Brain microvascular endothelial cell (primary cell): ENCODE results near the gene TPD52L1.

Experiments
- DNase-seq: peaks from one replicate; pipeline ENCODE4 v3.0.0-alpha.2; 2020
- H3K27ac ChIP-seq: fragments of 250-450 bp; sonication (Bioruptor Pico); 2 replicates; pipeline ENCODE4 v1.5.1; 2020; ENCODE audit warnings: mild to moderate bottlenecking, moderate library complexity
- H3K27me3 ChIP-seq: fragments of 250-450 bp; sonication (Bioruptor Pico); replicated peaks from 2 replicates; pipeline ENCODE4 v1.5.1; 2020; ENCODE audit warnings: mild to moderate bottlenecking
- H3K36me3 ChIP-seq: fragments of 250-450 bp; sonication (Bioruptor Pico); replicated peaks from 2 replicates; pipeline ENCODE4 v1.5.1; 2020; ENCODE audit warnings: mild to moderate bottlenecking
- H3K4me3 ChIP-seq: 2 replicates; pipeline ENCODE4 v1.5.1; 2011; ENCODE audit warnings: low read depth, mild to moderate bottlenecking, control low read depth, low read length, moderate library complexity
- CTCF ChIP-seq: IDR thresholded peaks from 2 replicates; pipeline ENCODE4 v1.5.1; 2011; ENCODE audit warnings: low read depth, mild to moderate bottlenecking, moderate library complexity, low read length, control low read depth, inconsistent platforms; ENCODE audit errors: missing control alignments
- in situ Hi-C: cut with HindIII; loops from 2 replicates; pipeline ENCODE4 v1.10.0; 2017; ENCODE audit warnings: low sequenced_read_pairs, low pct_ligation_motif_present

TPD52L1 gene

GRCh38 chr6:125111219-125111983, 42.2 kb upstream of the TPD52L1 start:
- TF ChIP-seq CTCF, result no peak
- Histone ChIP-seq H3K36me3 (no peaks in the 10 kb centered on the region), H3K27ac (no peak overlapping the region), H3K4me3 (no peak overlapping the region), H3K27me3 (no peaks in the 10 kb centered on the region)
- in situ Hi-C loops, result loop anchor here (10.0 kb wide), 1 partner anchor 237 kb away; no protein-coding TSS in a partner anchor
- DNase-seq, result no peak

- DNase-seq, result no peak
- no peaks in the 10 kb centered on the region for H3K27me3 ChIP-seq
- in situ Hi-C loops, result loop anchor here (10.0 kb wide), 1 partner anchor 238 kb away; no protein-coding TSS in a partner anchor
- TF ChIP-seq CTCF, result no peak
- no peak overlapping the region for H3K4me3 ChIP-seq
- no peaks in the 10 kb centered on the region for H3K36me3 ChIP-seq
- no peak overlapping the region for H3K27ac ChIP-seq
These were observed 40.6 kb upstream of the TPD52L1 start for GRCh38 chr6:125112934-125113333.

- TF ChIP-seq CTCF, result peak; percentile 65
- in situ Hi-C loops, result loop anchor here (10.0 kb wide), 1 partner anchor 240 kb away; no protein-coding TSS in a partner anchor
- peak; percentile 57 for DNase-seq
- H3K4me3 ChIP-seq, result no peak overlapping the region
- no peaks in the 10 kb centered on the region for H3K27me3 ChIP-seq
- no peaks in the 10 kb centered on the region for H3K36me3 ChIP-seq
- no peak overlapping the region for H3K27ac ChIP-seq
These were observed 39.2 kb upstream of the TPD52L1 start for GRCh38 chr6:125114248-125114858.

GRCh38 chr6:125116170-125116569, 37.4 kb upstream of the TPD52L1 start:
- no peak for DNase-seq
- in situ Hi-C loops, result loop anchor here (10.0 kb wide), 1 partner anchor 241 kb away; no protein-coding TSS in a partner anchor
- H3K27me3 ChIP-seq, result no peaks in the 10 kb centered on the region
- no peaks in the 10 kb centered on the region for H3K36me3 ChIP-seq
- no peak overlapping the region for H3K27ac ChIP-seq
- H3K4me3 ChIP-seq, result no peak overlapping the region
- no peak for TF ChIP-seq CTCF

DNA sequence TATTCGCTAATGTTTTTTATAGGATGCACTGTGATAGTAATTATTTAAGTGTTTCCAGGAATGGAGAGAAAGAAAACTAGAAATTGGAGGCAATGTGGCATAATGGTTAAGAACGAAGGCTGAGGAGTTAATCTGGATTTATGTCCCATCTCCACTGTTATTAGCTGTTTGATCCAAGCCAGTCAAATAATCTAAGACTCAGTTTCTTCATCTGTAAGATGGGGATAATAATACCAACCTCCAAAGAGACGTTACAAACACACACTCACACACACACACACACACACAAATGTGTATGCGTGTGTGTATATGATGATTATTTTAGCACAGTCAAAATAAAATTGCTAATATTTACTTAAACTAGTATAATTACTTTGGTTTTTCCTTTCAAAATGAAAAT, 36.9 kb upstream of the TPD52L1 start:
- TF ChIP-seq CTCF, result no peak
- in situ Hi-C loops, result loop anchor here (10.0 kb wide), 1 partner anchor 242 kb away; no protein-coding TSS in a partner anchor
- Histone ChIP-seq H3K27me3 (no peaks in the 10 kb centered on the region), H3K4me3 (no peak overlapping the region), H3K27ac (no peak overlapping the region), H3K36me3 (no peaks in the 10 kb centered on the region)
- no peak for DNase-seq
